Measurements from ENCODE around the gene ATP6V0B. TPM values are rescaled to one million over a fixed set of nuclear protein-coding genes. Genes with fewer than 3 reads are reported as not detected.

ATP6V0B gene
- total and polyA plus RNA-seq, 10 of the 15 experiments (the other 5 are each of a cell fraction or from before 2014, with no cell fraction given): 65.3 to 250 (median 144) TPM

DNA sequence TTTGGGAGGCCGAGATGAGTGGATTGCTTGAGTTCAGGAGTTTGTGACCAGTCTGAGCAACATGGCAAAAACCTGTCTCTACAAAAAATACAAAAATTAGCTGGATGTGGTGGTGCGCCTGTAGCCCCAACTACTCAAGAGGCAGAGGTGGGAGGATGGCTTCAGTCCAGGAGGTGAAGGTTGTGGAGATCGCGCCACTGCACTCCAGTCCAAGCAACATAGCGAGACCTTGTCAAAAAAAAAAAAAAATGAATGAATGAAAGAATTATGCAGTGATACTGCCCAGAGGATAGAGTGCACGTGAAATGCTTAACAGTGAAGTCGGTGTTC lies 5.4 kb upstream of the ATP6V0B start:
- in situ Hi-C loops (cut with MboI): no loop called here
- 67% methylated on average over 7 of the region's 7 CpGs for WGBS (ENCODE audit: insufficient coverage, insufficient replicate concordance, low lambda C conversion rate, missing lambda C conversion rate)
- H3K36me3 ChIP-seq (ENCODE audit: control insufficient read depth in 2 of 2, insufficient read depth in 2 of 2, low read length in 1 of 2): peaks cover 8 to 11% of the 10 kb centered on the region in 2 experiments; a peak in 3 of 4 replicates
- CTCF ChIA-PET: interaction anchor here (0.6 to 2.0 kb wide), 4 partner anchors 24 to 319 kb away, joined by 3 to 6 read pairs (median 4); partner anchors contain the start of gene KDM4A
- ATAC-seq (no peak), DNase-seq (ENCODE audit: low read depth, low spot score) (no peak), FAIRE-seq (no peak)
- H3K4me1 ChIP-seq (ENCODE audit: control insufficient read depth, insufficient read depth, low read length): peaks cover 18% of the 10 kb centered on the region
- no peak overlapping the region for H3K4me2 ChIP-seq (ENCODE audit: control insufficient read depth, insufficient read depth)
- peaks cover 16% of the 10 kb centered on the region for H3K79me2 ChIP-seq (ENCODE audit: control insufficient read depth, insufficient read depth, low read length)
- H2AFZ ChIP-seq (ENCODE audit: control insufficient read depth, low read depth, low read length): peak overlapping the region; percentile 1; the same call in 1 of the 2 replicates
- SMC1A ChIA-PET (ENCODE audit: uncharacterized antibody, unreplicated experiment): interaction anchor here (1.0 kb wide), 1 partner anchor 79 kb away, joined by 3 read pairs; no protein-coding TSS in a partner anchor
- no peak overlapping the region for H3K9ac ChIP-seq (ENCODE audit: control insufficient read depth, insufficient read depth, low read length)
- no peaks in the 10 kb centered on the region for H3K27me3 ChIP-seq (replicated peaks in 1 of 2; ENCODE audit: control insufficient read depth in 2 of 2, insufficient read depth in 2 of 2, low read length in 1 of 2)
- RAD21 ChIA-PET (ENCODE audit: unreplicated experiment): interaction anchor here (2.6 kb wide), 1 partner anchor 206 kb away, joined by 6 read pairs; no protein-coding TSS in a partner anchor
- H3K27ac ChIP-seq (ENCODE audit: control insufficient read depth, insufficient read depth): no peak overlapping the region
- POLR2A ChIA-PET: interaction anchor here (1.0 kb wide), 1 partner anchor 17 kb away, joined by 3 read pairs; no protein-coding TSS in a partner anchor
- TF ChIP-seq, protein P1, sequence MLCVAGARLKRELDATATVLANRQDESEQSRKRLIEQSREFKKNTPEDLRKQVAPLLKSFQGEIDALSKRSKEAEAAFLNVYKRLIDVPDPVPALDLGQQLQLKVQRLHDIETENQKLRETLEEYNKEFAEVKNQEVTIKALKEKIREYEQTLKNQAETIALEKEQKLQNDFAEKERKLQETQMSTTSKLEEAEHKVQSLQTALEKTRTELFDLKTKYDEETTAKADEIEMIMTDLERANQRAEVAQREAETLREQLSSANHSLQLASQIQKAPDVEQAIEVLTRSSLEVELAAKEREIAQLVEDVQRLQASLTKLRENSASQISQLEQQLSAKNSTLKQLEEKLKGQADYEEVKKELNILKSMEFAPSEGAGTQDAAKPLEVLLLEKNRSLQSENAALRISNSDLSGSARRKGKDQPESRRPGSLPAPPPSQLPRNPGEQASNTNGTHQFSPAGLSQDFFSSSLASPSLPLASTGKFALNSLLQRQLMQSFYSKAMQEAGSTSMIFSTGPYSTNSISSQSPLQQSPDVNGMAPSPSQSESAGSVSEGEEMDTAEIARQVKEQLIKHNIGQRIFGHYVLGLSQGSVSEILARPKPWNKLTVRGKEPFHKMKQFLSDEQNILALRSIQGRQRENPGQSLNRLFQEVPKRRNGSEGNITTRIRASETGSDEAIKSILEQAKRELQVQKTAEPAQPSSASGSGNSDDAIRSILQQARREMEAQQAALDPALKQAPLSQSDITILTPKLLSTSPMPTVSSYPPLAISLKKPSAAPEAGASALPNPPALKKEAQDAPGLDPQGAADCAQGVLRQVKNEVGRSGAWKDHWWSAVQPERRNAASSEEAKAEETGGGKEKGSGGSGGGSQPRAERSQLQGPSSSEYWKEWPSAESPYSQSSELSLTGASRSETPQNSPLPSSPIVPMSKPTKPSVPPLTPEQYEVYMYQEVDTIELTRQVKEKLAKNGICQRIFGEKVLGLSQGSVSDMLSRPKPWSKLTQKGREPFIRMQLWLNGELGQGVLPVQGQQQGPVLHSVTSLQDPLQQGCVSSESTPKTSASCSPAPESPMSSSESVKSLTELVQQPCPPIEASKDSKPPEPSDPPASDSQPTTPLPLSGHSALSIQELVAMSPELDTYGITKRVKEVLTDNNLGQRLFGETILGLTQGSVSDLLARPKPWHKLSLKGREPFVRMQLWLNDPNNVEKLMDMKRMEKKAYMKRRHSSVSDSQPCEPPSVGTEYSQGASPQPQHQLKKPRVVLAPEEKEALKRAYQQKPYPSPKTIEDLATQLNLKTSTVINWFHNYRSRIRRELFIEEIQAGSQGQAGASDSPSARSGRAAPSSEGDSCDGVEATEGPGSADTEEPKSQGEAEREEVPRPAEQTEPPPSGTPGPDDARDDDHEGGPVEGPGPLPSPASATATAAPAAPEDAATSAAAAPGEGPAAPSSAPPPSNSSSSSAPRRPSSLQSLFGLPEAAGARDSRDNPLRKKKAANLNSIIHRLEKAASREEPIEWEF (IDR thresholded peaks at IDR 0.05; ENCODE audit: insufficient replicate concordance, low read depth, low read length): no peak
- no peak for TF ChIP-seq WRNIP1 (IDR thresholded peaks at IDR 0.05; ENCODE audit: borderline replicate concordance, low read depth, low read length)
- TF ChIP-seq, protein P2, sequence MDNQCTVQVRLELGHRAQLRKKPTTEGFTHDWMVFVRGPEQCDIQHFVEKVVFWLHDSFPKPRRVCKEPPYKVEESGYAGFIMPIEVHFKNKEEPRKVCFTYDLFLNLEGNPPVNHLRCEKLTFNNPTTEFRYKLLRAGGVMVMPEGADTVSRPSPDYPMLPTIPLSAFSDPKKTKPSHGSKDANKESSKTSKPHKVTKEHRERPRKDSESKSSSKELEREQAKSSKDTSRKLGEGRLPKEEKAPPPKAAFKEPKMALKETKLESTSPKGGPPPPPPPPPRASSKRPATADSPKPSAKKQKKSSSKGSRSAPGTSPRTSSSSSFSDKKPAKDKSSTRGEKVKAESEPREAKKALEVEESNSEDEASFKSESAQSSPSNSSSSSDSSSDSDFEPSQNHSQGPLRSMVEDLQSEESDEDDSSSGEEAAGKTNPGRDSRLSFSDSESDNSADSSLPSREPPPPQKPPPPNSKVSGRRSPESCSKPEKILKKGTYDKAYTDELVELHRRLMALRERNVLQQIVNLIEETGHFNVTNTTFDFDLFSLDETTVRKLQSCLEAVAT (IDR thresholded peaks at IDR 0.05): peak; percentile 76
- 0 out of 2 replicates have a peak, but pooled peaks have one; percentile 25 for TF ChIP-seq NBN (IDR thresholded peaks at IDR 0.05)
- no peak for TF ChIP-seq HCFC1 (IDR thresholded peaks at IDR 0.05; ENCODE audit: low read length)
- TF ChIP-seq HDGF (IDR thresholded peaks at IDR 0.05): peak; percentile 48; the same call in 1 of the 2 replicates
- BruUV-seq (replicated peaks): no TSS peak
- intact Hi-C loops (cut with micrococcal nuclease; ENCODE audit: unreplicated experiment): loop anchor here (1.0 kb wide), 1 partner anchor 23 kb away; the partner anchor contains the start of gene IPO13
- H3K4me3 ChIP-seq: no peak overlapping the region
- H3K9me3 ChIP-seq (replicated peaks; ENCODE audit: control insufficient read depth, insufficient read depth, low read length): no peaks in the 10 kb centered on the region
- H4K20me1 ChIP-seq (ENCODE audit: control insufficient read depth, insufficient read depth): no peaks in the 10 kb centered on the region

All from GM12878 (cell line).